A673 (cell line): ENCODE results near the gene NOSTRIN.

Experiments
- CTCF ChIP-seq: fragments of 300-800, 200-600 bp; sonication (generic); conservative IDR thresholded peaks from 2 replicates; pipeline ENCODE4 v1.5.1; 2017; ENCODE audit warnings: low read depth, mild to moderate bottlenecking, antibody characterized with exemption, low read length, moderate library complexity, mixed read lengths
- EZH2 ChIP-seq: fragments of 200-600 bp; sonication (generic); IDR thresholded peaks from 2 replicates; pipeline ENCODE4 v1.6.1; 2017; ENCODE audit warnings: borderline replicate concordance, low read depth, mild to moderate bottlenecking, mixed read lengths, antibody characterized with exemption, low read length; ENCODE audit not compliant: poor library complexity, severe bottlenecking

- TF ChIP-seq CTCF = no peak
- no peak for TF ChIP-seq EZH2
Measured at GRCh38 chr2:168896783-168897182, 94.3 kb downstream of the NOSTRIN start.
